Vagina (tissue), 2 donors: ENCODE data around the gene MRGPRF. TPM values are rescaled to one million over a fixed set of nuclear protein-coding genes. Genes with fewer than 3 reads are reported as not detected.

Experiments used
- DNase-seq, 2 donors: peaks; one replicate each; pipeline ENCODE4 v3.0.0-alpha.2; 2017; ENCODE audit errors: extremely low spot score in 2 of 2
- H3K27ac ChIP-seq: fragments of 200-600 bp; sonication (generic); one replicate; pipeline ENCODE4 v1.5.1; 2019
- H3K27me3 ChIP-seq: fragments of 200-600 bp; sonication (generic); one replicate; pipeline ENCODE4 v1.5.1; 2019
- H3K36me3 ChIP-seq, 2 donors: fragments of 200-600 bp; sonication (generic); one replicate each; pipeline ENCODE4 v1.5.1; 2017 to 2019
- H3K4me1 ChIP-seq: fragments of 200-600 bp; sonication (generic); one replicate; pipeline ENCODE4 v1.5.1; 2019
- H3K4me3 ChIP-seq, 2 donors: fragments of 200-600 bp; sonication (generic); 1 replicate in 1 of 2; 2 replicates in 1 of 2; pipeline ENCODE4 v1.5.1; 2016 to 2019
- H3K9me3 ChIP-seq: fragments of 200-600 bp; sonication (generic); one replicate; pipeline ENCODE4 v1.5.1; 2019
- CTCF ChIP-seq, 3 experiments: fragments of 450-650 bp in 2 of 3; fragments of 200-600 bp in 1 of 3; sonication (generic) in 1 of 3; IDR thresholded peaks; one replicate each; pipeline ENCODE4 v1.5.1; 2017 to 2019; ENCODE audit warnings: antibody characterized with exemption in 3 of 3, mild to moderate bottlenecking in 2 of 3, moderate library complexity in 2 of 3
- POLR2A ChIP-seq, 2 donors: fragments of 450-650 bp; IDR thresholded peaks; one replicate each; pipeline ENCODE4 v1.6.1; 2017; ENCODE audit warnings: antibody characterized with exemption in 2 of 2, mild to moderate bottlenecking in 2 of 2, moderate library complexity in 2 of 2
- POLR2AphosphoS5 ChIP-seq, 2 donors: sonication (generic); formaldehyde crosslinking; IDR thresholded peaks; one replicate each; pipeline ENCODE4 v1.9.0; 2017; ENCODE audit warnings: antibody characterized with exemption in 2 of 2, mild to moderate bottlenecking in 2 of 2, low read depth in 1 of 2; ENCODE audit not compliant: insufficient read depth in 1 of 2
- intact Hi-C: fragments of 100-400 bp; cut with DNase I; formaldehyde crosslinking; loops from one replicate; pipeline ENCODE4 v1.15.1; 2023
- total RNA-seq: library from RNA; depleted of rRNA; stranded (reverse); fragments of >200 nt; gene quantifications from one replicate; pipeline ENCODE4 v1.2.3, GENCODE V29; 2016

MRGPRF gene
- total RNA-seq, 1 donor from 2014 or later: 84.5 TPM

GRCh38 chr11:69008737-69009440 is 4.2 kb downstream of the MRGPRF start:
- peak overlapping the region; percentile 62 to 63 for H3K4me3 ChIP-seq
- TF ChIP-seq CTCF (IDR thresholded peaks at IDR 0.05): no peak
- peak; percentile 63 to 93 for TF ChIP-seq POLR2AphosphoS5 (IDR thresholded peaks at IDR 0.05; ENCODE audit: insufficient read depth in 1 of 2, low read depth in 1 of 2)
- TF ChIP-seq POLR2A (IDR thresholded peaks at IDR 0.05): peak in 1 of 2 donors; percentile 63

GRCh38 chr11:69007975-69008381 is 5.1 kb downstream of the MRGPRF start:
- Histone ChIP-seq H3K4me1 (peaks cover 58% of the 10 kb centered on the region), H3K27me3 (no peaks in the 10 kb centered on the region), H3K27ac (peak overlapping the region; percentile 95), H3K9me3 (no peaks in the 10 kb centered on the region), H3K36me3 (peaks cover 5 to 17% of the 10 kb centered on the region in 2 donors), H3K4me3 (peak overlapping the region; percentile 62 to 63)
- DNase-seq: no peak
- intact Hi-C loops: no loop called here
- TF ChIP-seq CTCF (IDR thresholded peaks at IDR 0.05): no peak
- no peak for TF ChIP-seq POLR2AphosphoS5 (IDR thresholded peaks at IDR 0.05; ENCODE audit: insufficient read depth in 1 of 2, low read depth in 1 of 2)
- no peak for TF ChIP-seq POLR2A (IDR thresholded peaks at IDR 0.05)

More at GRCh38 chr11:69008737-69009440, 4.2 kb downstream of the MRGPRF start:
- peak overlapping the region; percentile 95 for H3K27ac ChIP-seq
- DNase-seq: no peak
- no peaks in the 10 kb centered on the region for H3K9me3 ChIP-seq
- no peaks in the 10 kb centered on the region for H3K27me3 ChIP-seq
- intact Hi-C loops: no loop called here
- peaks cover 50% of the 10 kb centered on the region for H3K4me1 ChIP-seq
- peaks cover 5 to 17% of the 10 kb centered on the region in 2 donors for H3K36me3 ChIP-seq

DNA sequence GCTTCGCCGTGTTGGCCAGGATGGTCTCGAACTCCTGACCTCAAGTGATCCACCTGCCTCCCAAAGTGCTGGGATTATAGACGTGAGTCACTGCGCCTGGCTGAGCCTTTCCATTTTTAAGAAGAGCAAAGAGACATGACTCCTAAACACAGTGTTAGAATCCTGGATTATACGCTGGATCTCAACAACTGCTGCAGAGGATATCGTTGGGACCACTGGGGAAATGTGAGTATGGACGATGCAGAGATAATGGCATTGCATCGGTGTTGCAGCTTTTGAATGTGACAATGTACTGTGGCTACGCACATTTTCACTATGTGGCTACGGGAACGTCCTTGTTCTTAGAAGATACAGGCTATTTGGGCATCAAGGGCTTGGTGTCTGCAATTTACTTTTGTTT is 6.2 kb downstream of the MRGPRF start:
- no peaks in the 10 kb centered on the region for H3K9me3 ChIP-seq
- DNase-seq: peak in 1 of 2 donors; percentile 70
- peak overlapping the region; percentile 95 for H3K27ac ChIP-seq
- H3K4me1 ChIP-seq: peaks cover 69% of the 10 kb centered on the region
- H3K27me3 ChIP-seq: no peaks in the 10 kb centered on the region
- TF ChIP-seq POLR2AphosphoS5 (IDR thresholded peaks at IDR 0.05; ENCODE audit: insufficient read depth in 1 of 2, low read depth in 1 of 2) (no peak), CTCF (IDR thresholded peaks at IDR 0.05) (no peak), POLR2A (IDR thresholded peaks at IDR 0.05) (no peak)
- intact Hi-C loops: no loop called here
- no peak overlapping the region for H3K4me3 ChIP-seq
- peaks cover 5 to 17% of the 10 kb centered on the region in 2 donors for H3K36me3 ChIP-seq

DNA sequence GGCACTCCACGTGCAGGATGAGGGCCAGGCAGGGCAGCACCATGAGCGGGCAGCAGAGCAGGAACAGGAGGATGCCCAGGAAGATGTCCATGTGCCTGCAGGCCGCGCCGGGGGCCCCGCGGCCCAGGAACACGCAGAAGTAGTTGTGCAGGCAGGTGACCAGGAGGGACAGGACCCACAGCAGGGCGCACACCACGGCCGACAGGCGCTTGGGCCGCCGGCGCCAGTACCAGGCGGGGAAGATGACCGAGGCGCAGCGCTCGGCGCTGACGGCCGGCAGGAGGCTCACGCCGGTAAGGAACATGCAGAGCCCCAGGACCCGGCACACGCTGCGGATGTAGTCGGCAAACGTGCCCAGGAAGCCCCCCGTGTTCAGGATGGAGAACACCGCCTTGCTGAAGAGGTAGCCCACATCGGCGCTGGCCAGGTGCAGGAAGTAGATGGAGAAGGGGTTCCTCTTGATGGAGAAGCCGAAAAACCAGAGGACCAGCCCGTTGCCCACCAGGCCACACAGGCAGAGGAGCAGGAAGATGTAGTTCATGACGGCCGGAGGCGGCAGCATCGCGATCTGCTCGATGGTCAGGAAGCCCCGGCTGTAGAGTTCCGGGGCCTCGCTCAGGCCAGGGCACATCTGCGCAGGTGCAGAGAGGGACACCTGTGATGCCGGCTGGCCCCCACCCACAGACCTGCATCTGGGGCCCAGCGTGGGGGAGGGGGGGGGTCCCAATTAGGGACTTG is 7.2 kb downstream of the MRGPRF start:
- intact Hi-C loops: no loop called here
- H3K27me3 ChIP-seq: no peaks in the 10 kb centered on the region
- peak overlapping the region; percentile 82 for H3K27ac ChIP-seq
- H3K4me1 ChIP-seq: peaks cover 79% of the 10 kb centered on the region
- H3K36me3 ChIP-seq: peaks cover 5 to 17% of the 10 kb centered on the region in 2 donors
- H3K4me3 ChIP-seq: no peak overlapping the region
- DNase-seq: peak in 1 of 2 donors; percentile 84
- H3K9me3 ChIP-seq: no peaks in the 10 kb centered on the region
- no peak for TF ChIP-seq POLR2A (IDR thresholded peaks at IDR 0.05)
- TF ChIP-seq POLR2AphosphoS5 (IDR thresholded peaks at IDR 0.05; ENCODE audit: insufficient read depth in 1 of 2, low read depth in 1 of 2): peak in 1 of 2 donors; percentile 26

DNA sequence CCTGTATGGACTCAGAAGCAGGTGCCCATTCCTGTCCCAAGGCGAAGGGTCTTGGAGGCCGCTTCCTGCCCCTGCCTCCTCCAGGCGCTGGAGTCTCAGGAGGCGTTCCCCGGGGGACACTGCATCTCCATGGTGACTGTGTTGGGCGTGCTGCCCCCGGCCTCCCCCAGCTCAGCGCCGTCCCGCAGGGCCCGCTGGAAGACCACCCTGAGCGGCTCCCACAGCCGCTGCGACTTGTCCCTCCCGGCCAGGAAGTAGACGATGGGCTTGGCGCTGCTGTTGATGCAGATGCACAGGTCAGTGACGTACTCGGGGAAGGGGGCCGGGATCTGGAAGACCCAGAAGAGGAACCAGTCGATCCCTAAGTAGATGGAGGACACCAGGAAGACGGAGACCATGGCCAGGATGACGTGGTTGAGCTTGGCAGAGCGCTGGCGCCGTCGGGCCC is 7.8 kb downstream of the MRGPRF start:
- H3K4me3 ChIP-seq: no peak overlapping the region
- H3K27me3 ChIP-seq: no peaks in the 10 kb centered on the region
- peaks cover 77% of the 10 kb centered on the region for H3K4me1 ChIP-seq
- H3K36me3 ChIP-seq: peaks cover 5 to 17% of the 10 kb centered on the region in 2 donors
- intact Hi-C loops: no loop called here
- TF ChIP-seq CTCF (IDR thresholded peaks at IDR 0.05) (no peak), POLR2AphosphoS5 (IDR thresholded peaks at IDR 0.05; ENCODE audit: insufficient read depth in 1 of 2, low read depth in 1 of 2) (peak in 1 of 2 donors; percentile 30), POLR2A (IDR thresholded peaks at IDR 0.05) (no peak)
- peak overlapping the region; percentile 82 for H3K27ac ChIP-seq
- DNase-seq: peak in 1 of 2 donors; percentile 83
- no peaks in the 10 kb centered on the region for H3K9me3 ChIP-seq
